Left hindlimb (tissue), 1 donor: ENCODE measurements around the gene RUFY1.
"Not testable (repeated sequence)": the region's sequence is repeated elsewhere in the genome, so short reads cannot be mapped to it uniquely, and the experiment has no call there.

ENCODE experiments used
- DNase-seq: peaks from one replicate; pipeline ENCODE4 v3.0.0-alpha.2; 2018

The RUFY1 gene

DNA sequence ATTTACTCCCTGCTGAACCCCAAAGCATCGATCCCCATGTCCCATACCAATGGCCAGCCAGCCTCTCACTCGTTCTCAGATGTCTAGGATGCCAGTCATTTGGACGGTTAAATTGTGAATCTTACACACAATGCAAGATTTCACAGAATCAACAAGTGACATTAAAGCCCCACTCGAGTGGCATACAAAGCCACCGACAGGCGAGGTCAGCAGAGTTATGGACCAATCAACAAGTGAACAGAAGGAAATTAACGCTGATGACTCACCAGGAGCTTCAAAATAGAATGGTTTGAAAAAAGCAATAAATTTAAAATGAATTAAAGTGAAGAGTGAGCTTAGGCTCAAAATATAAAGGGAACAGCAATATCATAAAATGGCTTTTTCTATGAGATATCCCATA is 8.2 kb upstream of the RUFY1 start:
- no peak for DNase-seq

DNA sequence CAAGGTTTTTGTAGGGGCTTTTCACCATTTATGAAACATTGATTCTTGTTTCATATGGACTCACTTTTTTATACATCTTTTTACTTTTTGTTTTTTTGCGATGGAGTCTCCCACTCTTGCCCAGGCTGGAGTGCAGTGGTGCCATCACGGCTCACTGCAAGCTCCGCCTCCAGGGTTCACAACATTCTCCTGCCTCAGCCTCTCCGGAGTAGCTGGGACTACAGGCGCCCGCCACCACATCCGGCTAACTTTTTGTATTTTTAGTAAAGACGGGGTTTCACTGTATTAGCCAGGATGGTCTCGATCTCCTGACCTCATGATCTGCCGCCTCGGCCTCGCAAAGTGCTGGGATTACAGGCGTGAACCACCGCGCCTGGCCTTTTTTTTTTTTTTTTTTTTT is 7.1 kb upstream of the RUFY1 start:
- DNase-seq = not testable (repeated sequence)

DNA sequence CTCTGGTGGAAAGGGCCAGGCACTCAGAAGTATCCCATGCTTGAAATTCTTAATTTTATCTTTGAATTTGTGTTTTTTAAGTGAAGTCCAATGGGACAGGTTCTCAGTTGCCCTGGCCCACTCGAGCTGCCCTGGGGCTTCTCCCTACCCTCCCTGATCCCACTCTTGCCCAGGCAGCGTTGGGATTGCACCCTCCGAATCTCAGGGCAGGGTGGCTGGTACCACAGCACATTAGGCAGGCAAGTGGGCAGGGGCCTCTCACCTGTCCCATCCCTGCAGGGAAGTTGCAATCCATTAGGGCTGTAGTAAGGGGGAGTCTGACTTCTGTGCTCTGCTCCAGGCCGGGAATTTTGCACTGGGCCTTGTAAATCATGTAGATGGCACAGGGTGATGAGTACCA is 2.7 kb downstream of the RUFY1 start:
- DNase-seq = no peak

DNA sequence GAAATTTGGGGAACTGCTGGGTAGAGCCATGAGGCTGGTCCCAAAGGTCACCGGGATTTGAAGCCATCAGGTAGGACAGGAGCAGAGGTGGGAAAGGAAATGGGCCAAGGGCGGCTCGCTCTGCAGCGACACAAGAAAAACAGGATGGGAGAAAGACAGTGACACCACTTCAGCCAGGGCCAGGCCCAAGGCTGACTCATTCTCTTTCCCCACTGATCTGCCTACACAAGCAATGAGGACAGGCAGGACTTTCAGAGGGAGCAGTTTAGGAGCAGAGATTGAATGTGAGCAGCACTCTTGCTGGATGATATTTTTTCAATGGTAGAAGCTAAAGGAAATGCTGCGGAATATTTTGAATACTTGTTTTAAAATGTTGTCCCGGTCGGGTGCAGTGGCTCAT is 3.5 kb downstream of the RUFY1 start:
- DNase-seq = no peak

DNA sequence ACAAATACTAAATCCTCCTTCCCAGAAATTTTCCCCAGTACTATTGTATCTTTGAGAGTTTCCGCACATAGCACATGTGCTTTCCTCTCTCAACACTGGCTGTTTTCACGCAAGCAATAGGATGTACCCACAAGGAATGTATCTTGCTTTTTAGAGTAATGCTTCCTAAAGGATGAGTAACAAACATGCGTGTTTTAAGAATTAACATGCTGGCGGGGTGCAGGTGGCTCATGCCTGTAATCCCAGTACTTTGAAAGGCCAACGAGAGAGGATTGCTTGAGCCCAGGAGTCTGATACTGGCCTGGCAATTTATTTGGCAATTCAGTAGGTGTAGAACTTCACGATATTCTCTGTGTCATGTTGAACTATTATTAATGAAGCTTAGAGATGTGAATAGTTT is 4.6 kb downstream of the RUFY1 start:
- DNase-seq = no peak

DNA sequence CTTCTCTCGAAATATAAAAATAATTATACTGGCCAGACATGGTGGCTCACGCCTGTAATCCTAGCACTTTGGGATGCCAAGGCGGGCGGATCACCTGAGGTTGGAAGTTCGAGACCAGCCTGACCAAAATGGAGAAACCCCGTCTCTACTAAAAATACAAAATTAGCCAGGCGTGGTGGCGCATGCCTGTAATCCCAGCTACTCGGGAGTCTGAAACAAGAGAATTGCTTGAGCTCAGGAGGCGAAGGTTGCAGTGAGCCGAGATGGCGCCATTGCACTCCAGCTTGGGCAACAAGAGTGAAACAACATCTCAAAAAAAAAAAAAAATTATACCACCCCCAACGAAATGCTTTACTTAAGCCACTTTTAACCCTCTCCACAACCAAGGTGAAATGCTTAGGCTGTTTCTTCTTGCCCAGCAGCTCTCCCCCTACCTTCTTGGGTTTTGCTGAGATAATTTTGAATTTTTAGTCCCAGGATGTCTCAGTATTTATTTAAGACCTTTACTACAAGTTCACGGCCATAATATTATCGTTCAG is 8.0 kb downstream of the RUFY1 start:
- DNase-seq = not testable (repeated sequence)

DNA sequence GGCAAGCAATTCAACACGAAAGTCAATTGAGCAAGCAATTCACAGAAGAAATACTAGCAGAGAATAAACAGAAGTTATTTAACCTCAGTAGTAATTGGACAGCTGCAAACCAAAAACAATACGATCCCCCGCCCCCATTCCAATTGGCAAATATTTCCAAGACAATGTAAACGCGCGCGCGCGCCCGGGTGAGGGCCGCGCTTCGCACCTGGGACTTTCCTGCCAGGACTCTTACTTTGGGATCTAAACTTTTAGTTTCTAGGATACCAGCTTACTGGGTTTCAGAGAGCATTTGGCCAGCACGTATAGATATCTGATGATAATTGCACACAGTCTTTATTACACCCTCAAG is 8.6 kb downstream of the RUFY1 start:
- DNase-seq = peak; percentile 36

DNA sequence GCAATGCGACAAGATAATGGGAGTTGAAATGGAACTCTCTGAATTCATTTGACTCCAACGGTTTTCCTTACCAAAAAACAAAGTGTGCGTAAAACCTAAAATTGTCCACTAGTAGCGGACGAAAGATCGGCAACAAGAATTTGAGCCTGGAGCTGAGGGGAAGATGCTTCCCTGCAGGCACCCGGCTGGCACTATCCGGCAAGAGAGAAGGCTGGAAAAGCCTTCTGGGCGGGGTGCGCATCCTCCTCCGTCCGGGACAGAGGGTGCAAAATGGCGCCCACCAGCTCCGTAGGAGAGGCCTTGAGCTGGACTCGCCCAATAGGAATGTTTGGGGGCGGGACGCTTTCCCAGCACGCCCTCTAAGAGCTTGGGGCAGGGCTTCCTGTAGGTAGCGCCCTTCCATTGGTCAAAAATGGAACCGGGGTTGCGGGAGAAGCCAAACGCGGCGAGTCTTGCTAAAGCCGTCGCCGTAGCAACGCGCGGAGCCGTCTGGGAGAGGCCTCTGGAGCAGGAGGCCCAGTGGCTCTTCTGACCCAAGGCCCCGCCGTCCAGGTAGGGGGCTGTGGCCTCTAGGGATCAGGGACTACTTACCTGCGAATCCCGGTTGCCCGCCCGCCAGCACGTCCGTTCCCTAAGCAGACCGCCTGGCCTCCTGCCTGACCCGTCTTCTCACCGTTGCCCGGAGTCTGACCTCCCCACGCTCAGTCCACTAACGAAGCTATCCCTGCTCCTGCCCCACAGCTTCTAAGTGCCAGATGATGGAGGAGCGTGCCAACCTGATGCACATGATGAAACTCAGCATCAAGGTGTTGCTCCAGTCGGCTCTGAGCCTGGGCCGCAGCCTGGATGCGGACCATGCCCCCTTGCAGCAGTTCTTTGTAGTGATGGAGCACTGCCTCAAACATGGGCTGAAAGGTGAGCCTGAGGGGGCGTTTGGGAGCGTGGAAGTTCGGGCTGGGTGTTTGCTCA is 9.2 kb downstream of the RUFY1 start:
- peak; percentile 98 for DNase-seq

DNA sequence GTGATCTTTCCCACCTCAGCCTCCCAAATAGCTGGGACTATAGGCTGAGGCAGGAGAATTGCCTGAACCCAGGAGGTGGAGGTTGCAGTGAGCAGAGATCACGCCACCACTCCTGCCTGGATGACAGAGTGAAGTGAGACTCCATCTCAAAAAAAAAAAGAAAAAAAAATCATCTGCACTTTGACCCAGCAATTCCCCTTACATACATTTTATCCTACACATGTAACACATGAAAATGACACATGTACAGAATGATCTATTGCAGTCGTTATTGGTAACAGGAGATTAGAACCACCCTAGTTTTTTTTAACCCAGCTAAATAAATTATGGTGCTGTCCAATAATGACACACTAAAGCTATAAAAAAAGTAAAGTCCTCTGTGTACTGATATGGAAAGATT is 14.2 kb downstream of the RUFY1 start:
- no peak for DNase-seq

DNA sequence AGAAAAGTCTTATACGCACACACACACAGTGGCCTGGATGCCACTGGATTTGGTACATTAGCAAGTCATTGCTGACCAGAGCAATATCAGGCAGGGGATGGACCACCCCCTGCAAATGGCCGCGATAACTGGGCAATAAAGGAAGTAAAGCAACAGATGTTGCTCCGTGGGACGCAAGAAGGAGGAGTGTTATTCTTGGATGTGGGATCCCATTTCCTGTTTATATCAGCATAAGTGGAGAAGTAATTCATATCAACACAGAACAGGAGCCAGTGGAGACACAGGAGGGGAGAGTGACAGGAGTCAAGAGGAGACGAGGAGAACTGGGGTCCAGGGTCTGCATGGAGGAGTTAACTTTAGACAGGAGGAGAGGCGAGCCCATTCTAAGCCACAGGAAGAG is 18.4 kb downstream of the RUFY1 start:
- DNase-seq = no peak

DNA sequence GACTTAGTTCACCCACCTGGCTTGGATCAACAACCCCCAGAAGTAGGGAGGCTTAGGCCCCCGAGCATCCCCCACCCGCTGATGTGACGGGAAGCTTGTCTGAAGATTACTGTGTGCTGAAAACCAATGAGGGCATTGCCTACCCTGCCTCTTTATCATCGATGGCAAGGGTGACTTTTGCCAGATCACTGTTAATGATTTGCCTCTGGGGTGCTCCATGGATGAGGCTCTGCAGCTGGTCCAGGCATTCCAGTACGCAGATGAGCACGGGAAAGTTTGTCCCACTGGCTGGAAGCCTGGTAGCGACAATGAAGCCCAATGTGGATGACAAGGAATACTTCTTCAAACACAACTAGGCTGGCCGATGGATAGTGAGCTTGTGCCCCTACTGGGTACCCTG is 22.0 kb downstream of the RUFY1 start:
- DNase-seq = no peak

DNA sequence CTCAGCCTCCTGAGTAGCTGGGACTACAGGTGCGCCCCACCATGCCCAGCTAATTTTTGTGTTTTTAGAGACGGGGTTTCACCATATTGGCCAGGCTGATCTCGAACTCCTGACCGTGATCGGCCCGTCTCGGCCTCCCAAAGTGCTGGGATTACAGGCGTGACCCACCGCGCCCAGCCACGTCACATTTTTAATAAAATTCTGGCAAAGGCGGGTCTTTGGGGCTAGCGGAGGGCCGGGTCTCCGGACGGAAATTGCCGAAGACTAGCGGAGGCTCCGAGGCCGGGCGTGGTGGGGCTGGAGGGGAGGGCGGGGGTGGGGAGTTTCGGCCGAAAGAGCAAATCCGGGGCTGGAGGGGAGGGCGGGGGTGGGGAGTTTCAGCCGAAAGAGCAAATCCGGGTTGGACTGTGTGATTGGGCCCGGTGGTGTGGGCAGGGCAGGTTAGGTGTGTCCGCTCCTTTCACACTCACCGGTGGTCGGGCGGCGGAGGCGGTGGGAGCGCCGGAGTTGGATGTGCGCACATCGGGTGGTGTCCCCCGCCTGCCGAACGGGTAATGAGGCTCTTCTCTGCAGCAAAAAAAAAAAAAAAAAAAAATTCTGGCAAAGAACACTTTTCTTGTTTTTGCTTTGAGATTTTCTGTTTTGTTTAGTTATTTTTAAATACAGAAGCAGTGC is 27.1 kb downstream of the RUFY1 start:
- DNase-seq = no peak

DNA sequence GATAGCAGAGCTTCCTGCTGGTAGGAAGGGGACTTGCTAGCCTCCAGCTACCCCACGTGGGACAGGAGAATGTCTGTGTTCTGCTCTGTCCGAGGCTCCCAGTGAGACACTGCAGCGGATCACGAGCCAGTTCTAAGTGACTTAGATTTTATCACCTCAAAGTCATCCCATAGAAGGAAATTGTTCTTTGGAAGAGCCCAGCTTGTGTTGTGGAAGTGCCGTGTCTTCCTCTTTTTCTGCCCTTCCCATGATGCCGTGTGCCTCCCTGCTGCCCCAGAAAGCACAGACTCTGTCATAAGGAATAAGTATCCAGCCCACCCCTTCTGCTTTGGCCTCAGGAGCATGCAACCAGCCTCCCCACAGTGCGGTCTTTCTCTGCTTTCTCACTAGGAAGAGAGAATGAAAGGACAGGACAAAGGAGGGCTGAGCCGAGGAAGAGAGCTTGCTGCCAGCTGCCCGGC is 35.6 kb downstream of the RUFY1 start:
- DNase-seq = no peak

DNA sequence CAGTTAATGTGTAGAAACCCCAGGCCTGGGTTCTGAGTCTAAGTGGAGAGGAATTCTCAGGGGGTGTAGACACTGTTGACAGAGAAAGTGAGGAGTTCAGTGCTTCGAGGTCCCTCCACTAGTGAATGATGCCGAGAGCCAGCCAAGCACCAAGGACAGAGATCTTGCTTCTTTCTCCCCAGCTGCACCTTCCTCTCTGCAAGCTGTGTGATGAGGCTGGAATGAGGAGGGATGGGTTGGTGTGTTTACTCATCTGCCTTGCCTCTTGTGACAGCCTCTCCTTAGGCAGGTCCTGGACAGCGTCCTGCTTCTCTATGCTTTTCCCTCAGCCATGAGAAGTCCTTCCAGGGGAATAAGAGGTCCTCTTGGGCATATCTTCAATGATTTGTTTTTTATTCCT is 37.8 kb downstream of the RUFY1 start:
- no peak for DNase-seq

DNA sequence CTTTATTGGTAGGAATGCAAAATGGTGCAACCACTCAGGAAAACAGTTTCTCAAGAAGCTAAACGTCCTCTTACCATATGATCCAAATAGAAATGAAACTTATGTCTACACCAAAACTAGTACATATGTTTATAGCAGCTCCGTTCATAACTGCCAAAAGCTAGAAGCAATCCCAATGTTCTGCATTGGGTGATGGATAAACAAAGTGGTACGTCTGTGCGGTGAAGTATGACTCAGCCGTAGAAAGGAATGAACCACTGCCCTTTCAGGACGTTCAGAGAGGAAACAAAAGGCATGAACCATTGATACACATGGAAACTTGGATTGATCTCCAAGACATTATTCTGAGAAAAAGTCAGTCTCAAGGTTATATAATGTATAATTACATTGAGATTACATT is 45.6 kb downstream of the RUFY1 start:
- DNase-seq = no peak

DNA sequence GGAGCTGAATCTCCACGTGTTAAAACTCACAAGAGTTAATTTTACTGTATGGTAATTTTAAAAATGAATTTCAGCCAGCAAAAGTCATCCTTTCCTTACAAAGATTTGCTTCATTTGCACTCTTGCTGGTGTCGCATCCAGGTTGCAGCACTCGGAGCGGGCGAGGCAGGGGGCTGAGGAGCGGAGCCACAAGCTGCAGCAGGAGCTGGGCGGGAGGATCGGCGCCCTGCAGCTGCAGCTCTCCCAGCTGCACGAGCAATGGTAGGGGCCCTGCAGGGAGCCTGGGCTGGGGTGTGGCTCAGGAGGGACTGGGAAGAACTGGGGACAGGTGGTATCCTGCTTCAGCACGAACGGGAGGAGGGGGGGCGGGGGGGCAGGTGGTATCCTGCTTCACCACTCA is 46.1 kb downstream of the RUFY1 start:
- DNase-seq = no peak

DNA sequence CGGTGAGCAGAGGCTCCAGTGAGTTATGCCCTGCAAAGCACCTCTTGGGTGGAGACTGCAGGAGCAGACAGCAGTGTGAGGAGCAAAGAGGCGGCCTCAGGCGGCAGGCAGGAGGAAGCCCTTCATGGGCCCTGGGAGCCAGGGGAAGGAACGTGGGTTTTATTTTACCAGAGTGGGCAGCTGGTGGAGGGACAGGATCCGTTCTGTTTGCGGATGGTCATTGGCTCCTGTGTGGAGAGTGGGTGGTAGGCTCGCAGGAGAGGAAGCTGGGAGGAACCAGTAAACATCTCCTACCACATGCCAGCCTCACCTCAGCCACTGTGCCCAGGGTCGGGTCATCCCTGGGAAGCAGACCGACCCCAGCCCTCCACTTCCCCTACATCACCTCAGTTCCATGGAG is 48.7 kb downstream of the RUFY1 start:
- no peak for DNase-seq

DNA sequence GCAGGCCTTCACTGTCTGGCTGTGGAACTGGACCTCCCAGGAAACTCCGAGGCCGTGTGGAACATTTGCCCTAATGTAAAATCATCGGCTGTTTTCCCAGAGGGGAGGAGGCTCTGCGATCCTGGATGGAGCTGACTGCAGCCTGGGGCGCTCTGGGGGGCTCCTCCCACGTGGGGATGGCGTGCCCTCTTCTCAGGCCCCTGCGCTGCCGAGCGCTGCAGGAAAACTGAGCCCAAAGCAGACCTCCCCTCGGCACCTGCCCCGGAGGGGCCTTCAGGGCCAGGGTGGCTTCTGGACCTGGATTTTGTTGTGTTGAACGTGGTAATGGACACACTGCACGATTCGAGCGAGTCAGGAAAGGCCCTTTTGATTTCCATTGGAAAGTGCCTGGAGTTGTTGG is 49.2 kb downstream of the RUFY1 start:
- no peak for DNase-seq

DNA sequence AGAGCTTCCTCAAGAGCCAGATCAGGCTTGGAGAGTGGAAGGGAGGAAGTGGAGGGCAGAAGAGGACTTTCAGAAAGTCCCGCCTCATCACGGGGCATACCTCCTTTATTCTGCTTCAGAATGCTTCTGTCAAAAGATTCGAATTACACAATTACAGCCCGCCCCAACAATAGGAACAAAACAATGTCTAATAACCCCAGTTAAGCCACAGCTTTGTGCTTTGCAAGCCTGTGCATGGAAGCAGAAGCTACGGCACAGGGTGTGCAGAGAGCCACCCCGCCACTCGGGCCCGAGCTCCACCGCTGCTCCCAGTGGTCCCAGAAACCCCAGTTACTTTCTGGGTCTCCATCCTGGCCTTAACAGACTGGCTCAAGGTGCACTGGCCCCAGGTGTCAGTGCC is 49.6 kb downstream of the RUFY1 start:
- DNase-seq = no peak

DNA sequence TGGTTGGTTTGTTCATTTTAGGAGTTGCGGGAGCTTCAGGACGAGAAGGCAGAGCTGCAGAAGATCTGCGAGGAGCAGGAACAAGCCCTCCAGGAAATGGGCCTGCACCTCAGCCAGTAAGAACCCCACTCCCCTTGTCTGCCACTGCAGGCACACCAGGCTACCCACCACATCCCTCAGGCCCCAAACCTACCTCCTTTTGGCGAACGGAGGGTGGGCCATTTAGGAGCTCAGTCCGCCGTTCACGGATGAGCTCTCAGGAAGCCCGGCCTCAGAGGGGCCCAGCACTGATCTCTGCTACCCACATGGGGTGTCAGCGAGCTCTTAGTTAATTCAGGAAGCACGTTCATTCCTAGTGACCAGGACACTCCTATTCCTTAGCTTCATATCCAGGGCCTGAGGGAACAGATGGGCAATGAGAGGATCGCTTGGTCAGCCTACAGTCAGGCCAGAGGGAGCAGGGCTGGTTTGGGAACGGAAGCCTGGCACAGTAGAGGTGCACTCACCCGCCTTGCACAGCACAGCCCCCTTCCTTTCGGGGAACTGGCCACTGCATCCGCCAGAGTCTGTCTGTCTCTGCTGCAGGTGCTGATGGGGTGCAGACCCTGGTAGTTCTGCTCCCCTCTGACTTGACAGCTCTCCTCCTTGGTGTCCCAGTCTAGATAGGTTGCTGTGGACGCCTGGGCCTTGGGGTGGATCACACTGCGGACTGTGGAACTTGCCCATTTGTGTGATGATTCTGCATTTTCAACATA is 51.7 kb downstream of the RUFY1 start:
- no peak for DNase-seq

DNA sequence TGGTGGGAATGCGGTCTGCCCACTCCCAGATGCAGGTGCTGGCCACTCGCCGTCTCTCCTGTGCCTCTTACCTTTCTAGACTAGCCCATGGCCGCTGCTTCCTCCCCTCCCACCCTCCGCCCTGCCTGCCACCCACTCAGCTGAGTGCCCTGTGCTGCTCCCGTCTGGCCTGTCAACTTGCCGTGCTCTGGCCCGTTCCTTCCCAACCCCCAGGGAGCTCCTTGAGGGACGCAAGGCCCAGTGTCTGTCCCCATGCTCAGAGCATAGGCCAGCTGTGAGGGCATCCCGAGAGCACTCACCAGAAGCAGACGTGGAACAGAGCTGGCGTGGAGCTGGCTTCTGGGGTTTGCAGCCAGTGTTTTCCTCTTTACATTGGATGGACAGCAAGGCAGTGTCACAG is 53.0 kb downstream of the RUFY1 start:
- no peak for DNase-seq

DNA sequence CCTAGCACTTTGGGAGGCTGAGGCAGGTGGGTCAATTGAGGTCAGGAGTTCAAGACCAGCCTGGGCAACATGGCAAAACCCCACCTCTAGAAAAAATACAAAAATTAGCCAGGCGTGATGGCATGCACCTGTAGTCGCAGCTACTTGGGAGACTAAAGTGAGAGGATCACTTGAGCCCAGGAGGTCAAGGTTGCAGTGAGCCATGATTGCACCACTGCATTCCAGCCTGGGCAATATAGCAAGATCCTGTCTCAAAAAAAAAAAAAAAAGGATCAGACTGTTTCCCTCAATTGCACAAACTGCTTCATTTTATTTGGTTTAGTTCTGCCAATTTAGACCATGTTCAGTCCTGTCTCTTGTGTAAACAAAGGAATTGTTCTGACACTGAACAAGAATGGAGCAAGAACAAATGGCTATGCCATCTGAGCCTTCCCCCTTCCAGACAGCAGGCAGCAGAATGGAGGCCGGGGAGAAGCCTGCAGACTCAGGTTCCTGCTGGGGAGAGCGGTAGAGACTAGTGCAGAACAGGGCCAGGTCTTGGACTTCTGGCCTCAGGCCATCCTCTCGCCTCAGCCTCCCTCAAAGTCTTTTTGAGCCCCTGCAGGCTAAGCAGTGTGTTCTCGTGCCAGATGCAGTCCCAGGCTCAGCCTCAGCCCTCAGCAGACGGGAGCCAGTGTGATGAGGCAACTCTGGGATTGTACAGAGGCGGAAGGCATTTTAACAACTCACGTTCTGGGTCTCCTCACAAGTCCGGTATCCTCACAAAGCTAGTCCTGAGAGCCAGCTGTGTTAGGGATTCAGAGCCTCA is 54.9 kb downstream of the RUFY1 start:
- DNase-seq = peak; percentile 51
